Measurements from ENCODE around the gene SNTG2.

The SNTG2 gene

DNA sequence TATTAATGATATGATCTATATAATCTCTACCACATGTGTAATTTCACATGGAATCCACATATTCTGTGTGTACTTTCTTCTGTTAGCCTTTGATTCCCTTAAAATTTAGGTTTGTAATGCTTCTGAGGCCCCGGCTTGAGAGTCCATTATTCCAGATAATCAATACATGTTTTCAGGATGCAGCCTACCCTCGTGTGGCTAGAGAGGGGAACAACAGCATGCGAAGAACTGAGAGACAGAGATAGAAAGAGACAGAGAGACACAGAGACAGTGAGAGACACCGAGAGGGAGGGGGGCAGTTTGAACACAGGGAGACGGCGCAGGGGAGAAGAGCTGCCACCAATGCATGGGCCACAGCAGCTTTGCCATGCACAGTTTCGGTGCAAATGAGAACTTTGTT, 185.4 kb downstream of the SNTG2 start:
- Mint-ChIP-seq H3K4me3 (no peak overlapping the region), H3K27me3 (peaks cover 9% of the 10 kb centered on the region), H3K9me3 (no peaks in the 10 kb centered on the region), H3K4me1 (peaks cover 51% of the 10 kb centered on the region), H3K27ac (no peak overlapping the region)
- ATAC-seq (no peak), DNase-seq (no peak)

DNA sequence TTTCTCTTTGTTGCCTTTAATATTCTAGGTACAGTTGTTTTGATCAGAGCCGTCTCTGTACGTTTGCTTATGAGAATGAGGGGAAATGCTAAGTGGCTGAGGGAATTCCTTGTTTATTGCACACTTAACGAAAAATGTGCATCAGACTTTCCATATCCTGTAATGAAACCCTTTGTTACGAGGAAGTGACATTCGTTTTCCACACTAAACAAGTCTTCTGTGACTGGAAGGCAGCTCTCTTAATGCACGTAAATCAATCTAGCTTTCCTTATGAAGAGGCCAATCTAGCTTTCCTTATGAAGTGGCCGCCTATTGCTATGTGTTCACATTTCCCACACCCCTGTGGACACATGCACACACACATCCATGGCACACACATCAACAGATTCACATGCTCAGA, 186.2 kb downstream of the SNTG2 start:
- Mint-ChIP-seq H3K9me3 (no peaks in the 10 kb centered on the region), H3K27ac (no peak overlapping the region), H3K4me3 (no peak overlapping the region), H3K27me3 (peaks cover 9% of the 10 kb centered on the region), H3K4me1 (peaks cover 51% of the 10 kb centered on the region)
- no peak for DNase-seq
- no peak for ATAC-seq

GRCh38 chr2:1137264-1137663, 186.6 kb downstream of the SNTG2 start:
- H3K9me3 Mint-ChIP-seq: no peaks in the 10 kb centered on the region
- H3K4me3 Mint-ChIP-seq: no peak overlapping the region
- ATAC-seq (no peak), DNase-seq (no peak)
- no peak overlapping the region for H3K27ac Mint-ChIP-seq
- peaks cover 49% of the 10 kb centered on the region for H3K4me1 Mint-ChIP-seq
- peaks cover 9% of the 10 kb centered on the region for H3K27me3 Mint-ChIP-seq

DNA sequence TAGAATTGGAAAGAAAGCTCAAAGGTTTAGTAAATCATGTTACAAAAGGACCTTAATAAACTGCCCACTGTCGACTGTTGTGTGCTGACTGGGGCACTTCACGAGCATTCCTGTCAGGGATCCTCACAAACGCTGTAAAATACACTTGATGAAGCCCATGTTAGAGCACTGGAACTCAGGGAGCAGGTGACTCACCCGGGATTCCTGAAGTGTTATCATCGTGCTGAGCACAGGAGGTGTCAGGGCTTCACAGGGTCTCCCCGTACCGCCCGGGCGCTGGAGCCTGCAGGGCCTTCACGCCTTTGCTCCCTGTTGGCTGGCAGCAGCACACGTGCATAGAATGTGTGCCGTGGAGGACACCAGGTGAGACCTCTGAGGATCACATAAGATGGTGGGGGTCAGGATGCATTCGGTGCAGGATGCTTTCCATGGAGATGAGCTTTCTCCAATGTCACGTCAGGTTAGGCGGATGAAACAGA, 187.3 kb downstream of the SNTG2 start:
- Mint-ChIP-seq H3K27ac (no peak overlapping the region), H3K9me3 (no peaks in the 10 kb centered on the region), H3K4me3 (no peak overlapping the region), H3K4me1 (peaks cover 46% of the 10 kb centered on the region), H3K27me3 (peaks cover 9% of the 10 kb centered on the region)
- DNase-seq: no peak
- no peak for ATAC-seq

- peak overlapping the region in 1 of 2 donors; percentile 33 for H3K4me3 Mint-ChIP-seq
- peaks cover 13% of the 10 kb centered on the region in 2 donors for H3K9me3 Mint-ChIP-seq
- ATAC-seq (peak; percentile 84), DNase-seq (peak; percentile 55)
- no peak overlapping the region for H3K27ac Mint-ChIP-seq
- H3K27me3 Mint-ChIP-seq: peaks cover 9% of the 10 kb centered on the region
- H3K4me1 Mint-ChIP-seq: peaks cover 42% of the 10 kb centered on the region
These were observed 189.8 kb downstream of the SNTG2 start for GRCh38 chr2:1140389-1141003.

DNA sequence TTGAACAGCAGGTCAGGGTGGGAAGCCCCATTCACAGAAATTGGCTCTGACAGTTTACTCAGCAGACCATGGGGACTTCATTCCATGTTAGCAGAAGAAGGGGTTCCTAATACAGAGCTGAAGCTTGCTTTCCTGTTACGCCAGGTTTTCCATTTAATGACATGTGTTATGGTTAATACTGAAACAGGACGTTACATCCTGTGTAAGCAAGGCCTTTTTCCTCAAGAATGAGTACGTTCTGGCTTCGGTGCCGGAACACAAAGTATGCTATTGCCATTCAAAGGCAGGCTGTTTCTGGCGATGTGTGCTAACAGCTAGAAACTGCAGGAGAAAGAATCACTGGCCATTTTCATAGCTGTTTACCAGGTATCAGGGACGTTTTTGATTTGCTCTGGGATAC, 190.4 kb downstream of the SNTG2 start:
- no peak overlapping the region for H3K27ac Mint-ChIP-seq
- no peak overlapping the region for H3K4me3 Mint-ChIP-seq
- H3K4me1 Mint-ChIP-seq: peaks cover 39% of the 10 kb centered on the region
- DNase-seq (no peak), ATAC-seq (no peak)
- H3K27me3 Mint-ChIP-seq: peaks cover 9% of the 10 kb centered on the region
- H3K9me3 Mint-ChIP-seq: peaks cover 13% of the 10 kb centered on the region in 2 donors

DNA sequence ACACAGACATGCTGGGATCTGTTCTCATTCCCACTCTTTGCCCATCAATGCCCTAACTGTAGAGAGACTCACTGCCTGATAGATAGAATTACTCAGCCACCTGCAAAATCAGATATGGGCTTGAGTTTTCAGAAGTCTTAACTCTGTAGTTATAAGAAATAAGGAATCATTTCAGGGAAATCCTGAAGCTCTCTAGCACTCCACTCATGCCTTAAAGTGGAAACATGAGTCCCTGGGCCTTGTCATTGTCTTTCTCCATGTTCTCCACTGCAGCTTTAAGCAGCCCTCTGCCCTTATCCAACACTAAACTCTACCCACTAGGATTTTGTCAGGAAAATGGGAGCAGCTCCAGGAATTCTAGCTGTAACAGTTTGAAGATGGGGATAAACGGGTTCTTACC, 192.5 kb downstream of the SNTG2 start:
- Mint-ChIP-seq H3K27me3 (peaks cover 5% of the 10 kb centered on the region), H3K4me3 (no peak overlapping the region), H3K9me3 (peaks cover 13% of the 10 kb centered on the region in 2 donors), H3K4me1 (peaks cover 22% of the 10 kb centered on the region), H3K27ac (peak overlapping the region in 1 of 2 donors; percentile 93)
- ATAC-seq (no peak), DNase-seq (no peak)

DNA sequence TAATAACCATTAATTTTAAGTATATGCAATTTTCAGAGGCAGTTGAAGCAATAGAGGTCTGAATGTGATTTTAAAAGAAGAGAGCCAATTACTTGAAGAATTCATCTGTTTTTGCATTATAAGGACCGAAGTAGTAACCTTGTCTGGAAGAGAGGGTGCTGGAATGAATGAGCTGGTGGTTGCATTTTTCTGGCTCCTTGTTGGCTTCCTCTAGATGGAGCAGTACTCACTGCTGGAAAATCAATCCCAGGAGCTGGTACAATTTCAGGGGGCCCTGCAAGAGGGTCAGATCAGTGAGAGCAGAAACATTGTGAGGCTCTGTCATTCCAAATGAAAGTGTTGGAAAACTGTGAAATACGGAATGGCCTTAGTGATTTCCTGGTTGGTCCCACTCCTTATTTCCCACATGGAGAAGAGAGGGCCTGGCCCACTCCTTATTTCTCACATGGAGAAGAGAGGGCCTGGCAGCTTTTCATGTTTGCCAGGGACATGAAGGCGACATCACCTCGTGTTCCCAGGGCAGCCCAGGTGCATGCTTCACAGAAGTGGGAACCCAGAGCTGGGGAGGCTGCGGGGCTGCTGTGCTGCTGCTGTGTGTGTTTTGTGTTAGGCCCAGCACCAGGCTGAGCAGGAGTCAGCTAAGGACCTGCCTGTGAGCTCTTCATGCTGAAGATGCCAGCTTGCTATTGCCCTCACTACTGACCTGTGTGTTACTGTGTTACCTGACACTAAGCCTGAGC, 197.4 kb downstream of the SNTG2 start:
- ATAC-seq (no peak), DNase-seq (no peak)
- H3K27me3 Mint-ChIP-seq: no peaks in the 10 kb centered on the region
- H3K4me1 Mint-ChIP-seq: peaks cover 5% of the 10 kb centered on the region
- peaks cover 13% of the 10 kb centered on the region in 2 donors for H3K9me3 Mint-ChIP-seq
- H3K4me3 Mint-ChIP-seq: no peak overlapping the region
- H3K27ac Mint-ChIP-seq: peak overlapping the region in 1 of 2 donors; percentile 60

- H3K4me1 Mint-ChIP-seq: no peaks in the 10 kb centered on the region
- H3K27ac Mint-ChIP-seq: no peak overlapping the region
- DNase-seq (no peak), ATAC-seq (no peak)
- H3K9me3 Mint-ChIP-seq: no peaks in the 10 kb centered on the region
- no peaks in the 10 kb centered on the region for H3K27me3 Mint-ChIP-seq
- no peak overlapping the region for H3K4me3 Mint-ChIP-seq
These were observed 200.3 kb downstream of the SNTG2 start for GRCh38 chr2:1150724-1151511.

- ATAC-seq (no peak), DNase-seq (no peak)
- no peaks in the 10 kb centered on the region for H3K4me1 Mint-ChIP-seq
- no peaks in the 10 kb centered on the region for H3K27me3 Mint-ChIP-seq
- no peak overlapping the region for H3K4me3 Mint-ChIP-seq
- H3K9me3 Mint-ChIP-seq: no peaks in the 10 kb centered on the region
- H3K27ac Mint-ChIP-seq: no peak overlapping the region
These were observed 201.7 kb downstream of the SNTG2 start for GRCh38 chr2:1152375-1152774.

GRCh38 chr2:1153920-1154319, 203.3 kb downstream of the SNTG2 start:
- Mint-ChIP-seq H3K9me3 (no peaks in the 10 kb centered on the region), H3K27me3 (no peaks in the 10 kb centered on the region), H3K27ac (no peak overlapping the region), H3K4me1 (no peaks in the 10 kb centered on the region), H3K4me3 (no peak overlapping the region)
- no peak for DNase-seq
- ATAC-seq: no peak

GRCh38 chr2:1154710-1155594, 204.3 kb downstream of the SNTG2 start:
- ATAC-seq: no peak
- Mint-ChIP-seq H3K4me3 (no peak overlapping the region), H3K4me1 (no peaks in the 10 kb centered on the region), H3K27ac (no peak overlapping the region), H3K9me3 (no peaks in the 10 kb centered on the region), H3K27me3 (no peaks in the 10 kb centered on the region)
- DNase-seq: no peak

GRCh38 chr2:1156059-1156458, 205.4 kb downstream of the SNTG2 start:
- no peak overlapping the region for H3K4me3 Mint-ChIP-seq
- no peak for DNase-seq
- H3K4me1 Mint-ChIP-seq: no peaks in the 10 kb centered on the region
- no peaks in the 10 kb centered on the region for H3K27me3 Mint-ChIP-seq
- no peak overlapping the region for H3K27ac Mint-ChIP-seq
- no peak for ATAC-seq
- no peaks in the 10 kb centered on the region for H3K9me3 Mint-ChIP-seq

DNA sequence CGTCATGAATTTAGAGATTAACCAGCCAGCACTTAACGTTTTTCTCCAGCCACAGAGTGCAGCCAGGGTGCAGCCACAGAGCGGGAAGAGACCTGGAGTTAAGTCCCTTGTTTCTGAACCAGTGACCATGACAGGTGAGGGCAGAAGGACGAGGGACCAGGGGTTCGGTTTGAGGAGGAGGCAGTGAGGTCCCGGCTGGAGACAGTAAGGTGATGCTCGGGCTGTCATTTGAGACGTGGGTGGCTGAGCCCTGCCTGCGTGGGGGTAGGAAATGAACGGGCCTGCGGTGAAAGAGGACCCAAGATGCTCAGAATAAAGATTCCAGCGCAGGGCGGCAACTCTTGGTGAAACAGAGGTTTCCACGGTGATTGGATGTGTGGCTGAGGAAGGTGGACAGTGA, 205.9 kb downstream of the SNTG2 start:
- H3K27ac Mint-ChIP-seq: no peak overlapping the region
- no peaks in the 10 kb centered on the region for H3K9me3 Mint-ChIP-seq
- no peak overlapping the region for H3K4me3 Mint-ChIP-seq
- H3K4me1 Mint-ChIP-seq: no peaks in the 10 kb centered on the region
- ATAC-seq (no peak), DNase-seq (no peak)
- no peaks in the 10 kb centered on the region for H3K27me3 Mint-ChIP-seq

DNA sequence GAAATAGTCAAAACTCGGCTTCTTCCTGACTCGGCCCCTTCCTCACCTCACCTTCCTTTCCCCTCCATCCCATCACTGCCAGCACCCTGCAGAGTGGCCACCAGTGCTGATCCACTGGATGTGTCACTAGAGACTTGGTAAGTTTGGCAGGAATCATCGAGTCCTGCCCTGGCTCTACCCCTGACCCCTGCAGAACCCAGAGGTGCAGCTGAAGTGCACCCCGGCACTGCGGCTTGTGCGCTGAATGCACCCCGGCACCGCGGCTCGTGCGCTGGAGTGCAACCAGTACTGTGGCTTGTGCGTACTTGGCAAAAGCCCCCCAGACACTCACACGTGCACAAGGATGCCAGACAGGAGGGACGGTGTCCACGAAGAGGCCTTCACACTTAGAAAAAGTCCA, 206.5 kb downstream of the SNTG2 start:
- no peaks in the 10 kb centered on the region for H3K4me1 Mint-ChIP-seq
- DNase-seq (no peak), ATAC-seq (no peak)
- no peaks in the 10 kb centered on the region for H3K9me3 Mint-ChIP-seq
- H3K4me3 Mint-ChIP-seq: no peak overlapping the region
- no peak overlapping the region for H3K27ac Mint-ChIP-seq
- no peaks in the 10 kb centered on the region for H3K27me3 Mint-ChIP-seq
